NCI-H69 (cell line): Measurements from ENCODE around the gene SLC13A4.
"Not testable (repeated sequence)": the region's sequence is repeated elsewhere in the genome, so short reads cannot be mapped to it uniquely, and the experiment has no call there.

Experiments
- DNase-seq: peaks from one replicate; lab custom pipeline; 2025; lab: John Stamatoyannopoulos, UW

The SLC13A4 gene, protein sequence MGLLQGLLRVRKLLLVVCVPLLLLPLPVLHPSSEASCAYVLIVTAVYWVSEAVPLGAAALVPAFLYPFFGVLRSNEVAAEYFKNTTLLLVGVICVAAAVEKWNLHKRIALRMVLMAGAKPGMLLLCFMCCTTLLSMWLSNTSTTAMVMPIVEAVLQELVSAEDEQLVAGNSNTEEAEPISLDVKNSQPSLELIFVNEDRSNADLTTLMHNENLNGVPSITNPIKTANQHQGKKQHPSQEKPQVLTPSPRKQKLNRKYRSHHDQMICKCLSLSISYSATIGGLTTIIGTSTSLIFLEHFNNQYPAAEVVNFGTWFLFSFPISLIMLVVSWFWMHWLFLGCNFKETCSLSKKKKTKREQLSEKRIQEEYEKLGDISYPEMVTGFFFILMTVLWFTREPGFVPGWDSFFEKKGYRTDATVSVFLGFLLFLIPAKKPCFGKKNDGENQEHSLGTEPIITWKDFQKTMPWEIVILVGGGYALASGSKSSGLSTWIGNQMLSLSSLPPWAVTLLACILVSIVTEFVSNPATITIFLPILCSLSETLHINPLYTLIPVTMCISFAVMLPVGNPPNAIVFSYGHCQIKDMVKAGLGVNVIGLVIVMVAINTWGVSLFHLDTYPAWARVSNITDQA

DNA sequence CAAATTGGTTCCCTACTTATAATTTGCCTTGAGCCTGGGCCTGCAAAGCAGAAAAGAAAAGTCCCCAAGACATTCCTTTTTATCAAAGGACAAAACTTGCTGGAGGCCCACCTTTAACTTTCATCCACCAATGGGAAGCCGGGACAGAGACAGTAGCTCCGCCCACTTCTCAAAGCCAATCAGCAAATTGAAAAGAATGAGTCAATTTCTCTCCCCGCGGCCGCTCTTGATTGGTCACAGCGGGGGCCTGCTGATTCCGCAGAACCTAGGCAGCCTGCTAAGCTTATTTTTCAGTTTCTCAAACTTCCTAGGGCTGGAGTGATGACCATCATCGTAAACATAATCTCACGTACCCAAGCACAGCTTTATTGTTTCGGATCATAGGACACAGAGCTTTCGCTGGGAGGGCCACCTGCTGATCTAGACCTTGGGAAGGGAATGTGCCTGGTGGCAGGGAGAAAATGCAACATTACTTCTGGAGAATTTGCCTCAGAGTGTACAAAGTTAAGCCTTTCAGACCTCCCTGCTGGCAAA lies at the start of gene SLC13A4:
SLC13A4 (minus strand) TSS at position 51 of the 534 bp plus-strand sequence. CDS start 690 bp downstream, outside the sequence.
- no peak for DNase-seq

GRCh38 chr7:135775915-135776314 lies 47.9 kb upstream of the SLC13A4 start:
- DNase-seq = not testable (repeated sequence)

DNA sequence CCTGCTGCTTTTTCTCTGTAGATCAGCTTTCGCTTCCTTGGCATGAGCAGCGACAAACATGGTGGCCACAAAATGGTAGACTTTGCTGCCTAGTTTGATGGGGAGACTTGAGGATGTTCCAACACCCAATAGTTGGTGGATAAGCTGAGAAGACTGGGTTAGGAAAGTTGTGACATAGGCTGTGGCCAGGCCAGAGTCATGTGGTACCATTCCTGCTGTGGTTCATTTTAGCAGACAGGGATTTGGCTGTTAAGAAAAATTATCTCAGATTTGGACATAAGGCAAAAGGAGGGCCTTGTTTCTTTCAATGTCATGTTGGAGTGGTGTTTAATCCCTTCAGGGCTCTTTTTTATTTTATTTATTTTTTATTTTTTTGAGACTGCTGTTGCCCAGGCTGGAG lies 47.2 kb upstream of the SLC13A4 start:
- DNase-seq = no peak

DNA sequence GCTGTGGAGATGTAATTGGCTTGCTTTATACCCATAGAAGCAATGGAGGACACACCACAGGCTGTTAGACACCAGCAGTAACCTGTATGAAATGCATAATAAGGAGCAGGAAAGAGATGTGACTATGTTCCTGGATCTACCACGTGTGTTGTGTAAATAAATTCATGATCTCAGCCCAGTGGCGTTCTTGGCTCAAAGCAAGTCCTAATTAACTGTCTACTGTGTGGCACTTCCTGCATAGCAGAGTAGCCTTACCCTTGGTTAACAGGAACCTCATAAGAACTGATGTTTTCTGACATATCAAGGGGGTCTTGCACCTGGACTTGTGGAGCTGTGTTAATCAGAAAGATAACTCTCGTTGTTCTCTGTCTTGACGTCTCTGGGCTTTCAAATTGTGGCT lies 46.3 kb upstream of the SLC13A4 start:
- DNase-seq = peak; percentile 94

DNA sequence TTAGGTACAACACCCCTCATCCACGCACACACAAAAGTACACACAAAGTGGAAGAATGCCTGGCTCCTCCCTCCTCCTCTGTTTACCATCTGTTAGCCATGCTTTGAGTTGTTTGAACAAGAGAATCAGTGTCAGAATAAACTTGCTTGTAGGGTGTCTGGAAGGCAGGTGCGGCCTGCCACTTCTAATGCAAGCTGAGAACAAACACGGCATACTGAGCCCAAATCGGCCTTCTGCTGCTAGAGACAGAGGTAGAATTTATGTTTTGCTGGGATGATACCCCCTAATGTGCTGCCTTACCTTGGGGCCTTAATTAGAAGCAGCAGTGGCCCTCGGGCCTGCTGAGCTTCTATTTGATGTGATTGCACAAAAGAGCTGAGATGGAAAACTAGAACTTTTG lies 45.5 kb upstream of the SLC13A4 start:
- DNase-seq = peak; percentile 99

GRCh38 chr7:135772639-135773222 lies 44.7 kb upstream of the SLC13A4 start:
- peak; percentile 83 for DNase-seq

DNA sequence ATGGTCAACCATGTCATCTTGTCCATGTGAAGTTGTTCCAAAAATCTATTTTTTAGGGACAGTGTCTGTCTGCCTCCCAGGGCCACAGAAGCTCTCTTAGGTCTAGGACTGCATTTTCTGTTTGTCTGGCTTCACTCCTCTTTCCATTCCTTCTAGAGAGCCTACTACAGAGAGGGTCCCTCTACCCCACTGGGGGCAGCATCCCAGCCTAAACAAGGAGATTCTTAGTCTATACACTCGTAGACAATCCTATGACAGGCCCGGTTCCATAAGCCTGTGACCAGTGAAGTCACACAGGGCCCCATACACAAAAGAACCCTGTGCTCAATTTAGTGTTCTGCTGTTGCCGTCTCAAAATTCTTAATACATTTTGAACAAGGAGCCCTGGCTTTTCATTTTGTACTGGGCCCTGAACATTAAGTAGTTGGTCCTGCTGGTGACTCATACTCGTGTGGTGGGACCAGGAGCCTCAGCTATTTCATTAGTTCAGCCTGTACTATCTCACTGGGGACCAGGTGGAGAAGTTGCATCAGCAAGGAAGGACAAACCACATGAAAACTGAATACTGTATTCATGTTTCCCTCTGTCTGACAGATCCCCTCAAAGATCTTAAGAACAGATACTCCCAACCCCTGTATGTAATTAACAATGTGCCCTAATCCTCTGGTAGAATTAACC lies 44.1 kb upstream of the SLC13A4 start:
- DNase-seq = peak; percentile 58

- DNase-seq = no peak
Observed at GRCh38 chr7:135771051-135771450, 43.1 kb upstream of the SLC13A4 start.

DNA sequence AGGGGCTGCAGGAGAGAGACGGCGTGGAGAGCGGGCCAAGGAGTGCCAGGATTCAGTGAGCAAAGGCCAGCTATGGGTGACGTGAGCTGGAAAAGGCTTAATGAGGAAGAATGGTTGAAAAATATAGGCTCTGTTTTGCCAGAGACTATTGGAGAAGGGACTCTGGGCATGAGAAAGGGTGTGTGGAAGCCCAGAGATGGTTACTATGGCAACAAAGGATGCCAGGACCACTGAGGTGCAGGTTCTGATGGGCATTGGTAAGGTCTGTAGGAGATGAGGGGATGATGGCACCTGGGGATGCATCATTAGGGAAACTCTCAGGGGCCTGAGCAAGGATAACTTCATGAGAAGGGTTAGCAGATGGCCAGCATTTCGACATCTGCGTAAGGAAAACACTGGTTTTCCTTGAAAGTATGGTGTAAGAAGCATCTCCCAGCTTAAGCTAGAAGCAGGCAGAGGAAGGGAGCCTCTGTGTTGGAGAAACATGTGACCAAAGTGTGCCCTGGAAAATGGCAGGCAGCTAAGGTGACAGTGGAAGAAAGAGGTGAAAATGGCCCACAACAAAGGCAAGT lies 42.2 kb upstream of the SLC13A4 start:
- no peak for DNase-seq

DNA sequence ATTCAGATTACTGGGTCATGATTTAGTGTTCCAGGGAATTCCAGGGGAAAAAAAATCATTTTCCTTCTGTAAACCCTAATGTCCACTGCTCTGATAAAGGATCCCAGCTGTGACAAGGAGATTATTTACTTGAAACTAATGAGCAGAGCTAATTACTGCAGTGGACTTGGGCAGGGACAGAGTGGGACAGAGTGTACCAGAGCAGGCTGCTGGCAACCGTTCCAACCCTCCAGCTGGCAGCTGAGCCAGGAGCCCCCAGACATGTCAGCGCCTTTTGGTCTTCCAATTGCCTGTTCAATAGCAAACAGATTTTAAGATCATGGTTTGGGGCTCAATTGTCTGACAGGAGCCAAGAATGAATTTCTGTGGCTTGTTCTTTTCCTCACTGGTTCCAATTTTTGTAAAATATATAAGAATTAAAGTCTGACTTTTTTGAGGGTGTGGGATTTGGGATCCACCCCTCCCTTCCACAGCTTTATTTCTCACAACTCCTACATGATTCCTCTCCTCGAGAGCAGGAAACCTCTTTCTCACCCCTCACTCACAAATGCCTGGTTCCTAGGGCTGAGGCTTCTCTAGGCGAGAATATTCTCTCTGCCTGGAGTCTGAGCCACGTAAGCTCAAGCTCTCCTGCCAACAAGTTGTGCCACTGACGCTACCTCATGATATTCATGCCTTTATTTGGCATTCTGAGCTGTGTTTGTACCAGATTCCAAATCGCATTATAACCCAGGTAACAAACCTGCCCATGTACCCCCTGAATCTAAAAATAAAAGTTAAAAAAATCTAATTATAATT lies 41.2 kb upstream of the SLC13A4 start:
- DNase-seq = peak; percentile 46

- peak; percentile 29 for DNase-seq
Observed at GRCh38 chr7:135768467-135768866, 40.5 kb upstream of the SLC13A4 start.

- DNase-seq = no peak
Observed at GRCh38 chr7:135768064-135768463, 40.1 kb upstream of the SLC13A4 start.

- no peak for DNase-seq
Observed at GRCh38 chr7:135763261-135763660, 35.3 kb upstream of the SLC13A4 start.

DNA sequence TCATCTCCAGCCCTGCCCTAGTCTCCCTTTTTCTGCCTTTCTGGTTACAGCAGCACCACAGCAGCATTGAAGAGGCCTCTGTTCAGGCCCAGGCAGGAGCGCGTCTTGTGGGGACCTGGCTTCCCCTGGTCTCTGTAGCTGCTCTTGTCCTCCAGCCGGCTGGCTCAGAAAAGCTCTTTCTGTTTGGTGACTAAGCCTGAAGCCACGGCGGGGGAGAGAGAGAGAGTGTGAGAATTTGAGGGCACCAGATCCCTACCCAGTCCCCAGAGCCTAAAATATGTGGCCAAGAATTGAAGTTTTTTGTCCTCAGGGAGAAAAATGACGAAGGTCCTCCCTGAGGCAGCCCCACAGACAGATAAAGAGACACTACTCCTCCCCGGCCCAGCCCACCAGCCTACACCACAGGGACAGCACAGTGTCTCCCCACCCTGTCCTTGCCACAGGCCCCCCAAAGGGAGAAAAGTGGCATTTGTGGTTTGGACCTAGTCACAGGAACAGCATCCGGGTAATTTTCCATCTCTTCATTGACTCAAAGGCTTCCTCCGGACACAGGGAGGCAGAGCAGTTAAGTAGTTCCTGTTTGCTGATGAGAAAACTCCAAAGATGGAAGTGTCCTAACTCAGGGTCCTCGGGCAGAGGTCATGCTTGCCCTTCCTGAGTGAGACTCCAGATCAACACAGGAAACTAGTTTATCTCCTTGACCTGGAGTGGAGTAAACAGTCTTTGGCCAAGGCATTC lies 33.9 kb upstream of the SLC13A4 start:
- no peak for DNase-seq

GRCh38 chr7:135759532-135759931 lies 31.5 kb upstream of the SLC13A4 start:
- no peak for DNase-seq

DNA sequence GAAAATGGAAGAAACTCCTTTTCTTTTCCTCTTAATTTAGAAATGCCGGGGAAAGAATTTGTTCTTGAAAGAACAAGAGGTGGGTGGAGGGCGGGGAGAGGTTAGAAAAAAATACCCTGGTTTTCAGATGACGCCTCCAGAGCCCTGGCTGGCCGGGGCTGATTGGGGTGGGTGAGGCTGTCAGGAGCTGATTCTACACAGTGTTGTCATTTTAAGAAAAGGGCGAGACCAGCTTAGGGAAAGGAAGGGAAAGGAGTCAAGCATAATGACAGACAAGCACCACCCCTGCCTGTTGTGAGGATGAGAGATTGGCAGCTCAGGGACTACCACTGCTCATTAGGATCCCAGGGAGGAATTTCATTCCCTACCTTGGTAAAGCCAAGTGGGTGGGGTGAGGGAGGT lies 30.5 kb upstream of the SLC13A4 start:
- no peak for DNase-seq

- no peak for DNase-seq
Observed at GRCh38 chr7:135757719-135758411, 29.9 kb upstream of the SLC13A4 start.

DNA sequence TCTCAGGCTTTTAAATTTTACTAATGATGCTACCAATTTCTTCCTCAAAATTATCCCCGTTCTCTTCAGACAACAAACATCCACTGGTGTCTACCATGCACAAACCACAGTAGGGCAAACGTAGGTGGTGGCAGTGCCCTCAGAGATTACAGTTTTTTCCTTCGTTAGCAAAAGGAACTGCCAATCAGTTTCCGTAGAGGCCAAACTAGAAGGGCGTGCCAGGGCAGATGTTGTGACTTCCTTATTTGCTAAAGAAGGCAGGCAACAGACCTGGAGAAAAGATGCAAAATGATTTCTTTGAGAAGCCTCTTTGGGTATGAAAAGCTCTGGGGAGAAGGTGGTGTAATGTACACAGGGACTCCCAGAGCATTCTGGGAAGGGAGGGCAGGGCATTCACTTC lies 28.2 kb upstream of the SLC13A4 start:
- peak; percentile 20 for DNase-seq

- DNase-seq = peak; percentile 94
Observed at GRCh38 chr7:135755351-135755753, 27.4 kb upstream of the SLC13A4 start.
